C4-2B (cell line): ENCODE results near the gene ZG16.

Experiments used
- ZFX ChIP-seq: fragments of 450-650 bp; IDR thresholded peaks from 2 replicates; pipeline ENCODE4 v1.6.1; 2017
- TF ChIP-seq, protein P1 (sequence below): fragments of 450-650 bp; conservative IDR thresholded peaks from 2 replicates; pipeline ENCODE4 v1.5.1; 2017; ENCODE audit warnings: mild to moderate bottlenecking

DNA sequence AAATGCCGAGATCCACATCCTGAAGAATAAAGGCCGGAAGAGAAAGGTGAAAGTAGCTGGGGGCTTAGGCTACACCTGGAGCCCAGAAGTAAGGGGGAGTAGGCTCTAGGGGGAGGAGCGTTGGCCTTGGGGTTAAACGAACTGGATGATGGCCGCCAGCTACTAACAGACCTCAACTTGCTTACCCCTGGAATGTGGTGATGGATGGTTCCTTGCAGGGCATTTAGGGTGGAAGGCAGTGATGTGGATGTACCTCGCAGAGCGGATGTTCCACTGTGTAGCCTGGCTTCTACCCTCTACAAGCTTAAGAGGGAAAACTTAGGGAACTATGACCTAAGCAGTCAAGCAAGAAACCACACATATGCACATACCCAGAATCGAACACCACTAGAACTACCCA is 26.0 kb downstream of the ZG16 start:
- TF ChIP-seq, protein P1, sequence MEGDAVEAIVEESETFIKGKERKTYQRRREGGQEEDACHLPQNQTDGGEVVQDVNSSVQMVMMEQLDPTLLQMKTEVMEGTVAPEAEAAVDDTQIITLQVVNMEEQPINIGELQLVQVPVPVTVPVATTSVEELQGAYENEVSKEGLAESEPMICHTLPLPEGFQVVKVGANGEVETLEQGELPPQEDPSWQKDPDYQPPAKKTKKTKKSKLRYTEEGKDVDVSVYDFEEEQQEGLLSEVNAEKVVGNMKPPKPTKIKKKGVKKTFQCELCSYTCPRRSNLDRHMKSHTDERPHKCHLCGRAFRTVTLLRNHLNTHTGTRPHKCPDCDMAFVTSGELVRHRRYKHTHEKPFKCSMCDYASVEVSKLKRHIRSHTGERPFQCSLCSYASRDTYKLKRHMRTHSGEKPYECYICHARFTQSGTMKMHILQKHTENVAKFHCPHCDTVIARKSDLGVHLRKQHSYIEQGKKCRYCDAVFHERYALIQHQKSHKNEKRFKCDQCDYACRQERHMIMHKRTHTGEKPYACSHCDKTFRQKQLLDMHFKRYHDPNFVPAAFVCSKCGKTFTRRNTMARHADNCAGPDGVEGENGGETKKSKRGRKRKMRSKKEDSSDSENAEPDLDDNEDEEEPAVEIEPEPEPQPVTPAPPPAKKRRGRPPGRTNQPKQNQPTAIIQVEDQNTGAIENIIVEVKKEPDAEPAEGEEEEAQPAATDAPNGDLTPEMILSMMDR: no peak
- no peak for TF ChIP-seq ZFX
